Measurements from ENCODE around the gene DDX24.
"Not testable (repeated sequence)": the region's sequence is repeated elsewhere in the genome, so short reads cannot be mapped to it uniquely, and the experiment has no call there.

The DDX24 gene

GRCh38 chr14:94081386-94081820 lies 401 bp upstream of the DDX24 start:
- in situ Hi-C loops (cut with MboI; ENCODE audit: low sequenced_read_pairs) = no loop called here

GRCh38 chr14:94079891-94080620 lies 946 bp downstream of the DDX24 start:
- in situ Hi-C loops (cut with MboI; ENCODE audit: low sequenced_read_pairs) = no loop called here

DNA sequence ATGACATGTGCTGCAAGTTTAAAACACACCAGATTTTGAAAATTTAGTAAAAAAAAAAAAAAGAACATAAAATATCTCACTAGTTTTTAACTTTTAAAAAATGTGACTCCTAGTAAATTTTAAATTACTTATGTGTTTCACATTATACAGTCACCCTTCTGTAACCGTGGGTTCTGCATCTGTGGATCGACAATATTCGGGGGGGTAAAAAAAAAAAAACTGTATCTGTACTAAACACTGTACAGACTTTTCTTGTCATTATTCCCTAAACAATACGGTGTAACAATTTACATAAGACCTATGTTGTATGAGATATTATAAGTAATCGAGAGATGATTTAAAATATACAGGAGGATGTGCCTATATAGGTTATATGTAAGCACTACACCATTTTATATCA lies 3.2 kb downstream of the DDX24 start:
- in situ Hi-C loops (cut with MboI; ENCODE audit: low sequenced_read_pairs) = no loop called here

- in situ Hi-C loops (cut with MboI; ENCODE audit: low sequenced_read_pairs) = no loop called here
Observed at GRCh38 chr14:94077111-94077821, 3.7 kb downstream of the DDX24 start.

DNA sequence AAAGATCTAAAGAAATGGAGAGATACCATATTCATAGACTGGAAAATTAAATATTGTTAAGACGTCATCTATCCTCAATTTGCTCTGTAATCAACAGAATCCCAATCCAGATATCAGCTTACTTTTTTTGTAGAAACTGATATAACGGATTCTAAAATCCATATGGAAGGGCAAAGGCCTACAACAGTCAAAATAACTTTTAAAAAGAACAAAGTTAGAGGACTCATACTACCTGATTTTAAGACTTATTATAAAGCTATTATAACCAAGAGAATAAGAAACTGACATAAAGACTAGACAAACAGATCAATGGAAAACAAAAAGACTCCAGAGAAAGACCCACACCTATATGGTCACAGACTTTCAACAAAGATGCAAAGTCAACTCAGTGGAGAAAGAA lies 6.0 kb downstream of the DDX24 start:
- in situ Hi-C loops (cut with MboI; ENCODE audit: low sequenced_read_pairs) = no loop called here

GRCh38 chr14:94074534-94074933 lies 6.5 kb downstream of the DDX24 start:
- in situ Hi-C loops (cut with MboI; ENCODE audit: low sequenced_read_pairs) = no loop called here

GRCh38 chr14:94072076-94072475 lies 8.9 kb downstream of the DDX24 start:
- in situ Hi-C loops (cut with MboI; ENCODE audit: low sequenced_read_pairs) = not testable (repeated sequence)

DNA sequence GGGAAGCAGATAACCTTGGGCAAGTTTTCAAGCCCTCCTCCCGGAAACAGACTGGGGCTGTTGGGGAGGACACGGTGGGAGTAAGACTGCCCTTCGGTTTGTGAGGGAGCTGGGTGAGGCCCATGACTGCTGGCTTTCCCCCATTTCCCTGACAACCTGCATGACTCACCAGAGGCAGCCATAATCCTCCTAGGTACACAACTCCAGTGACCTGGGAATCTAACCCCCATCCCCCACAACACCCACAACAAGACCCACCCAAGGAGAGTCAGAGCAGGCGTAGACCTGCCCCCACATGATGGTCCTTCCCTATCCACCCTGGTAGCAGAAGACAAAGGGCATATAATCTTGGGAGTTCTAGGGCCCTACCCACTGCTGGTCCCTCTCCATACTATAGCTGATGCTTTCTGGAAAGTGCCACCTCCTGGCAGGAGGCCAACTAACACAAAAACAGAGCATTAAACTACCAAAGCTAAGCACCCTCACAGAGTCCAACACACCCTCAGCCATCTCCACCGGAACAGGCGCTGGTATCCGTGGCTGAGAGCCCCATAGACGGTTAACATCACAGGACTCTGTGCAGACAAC lies 14.8 kb downstream of the DDX24 start:
- in situ Hi-C loops (cut with MboI; ENCODE audit: low sequenced_read_pairs) = no loop called here

DNA sequence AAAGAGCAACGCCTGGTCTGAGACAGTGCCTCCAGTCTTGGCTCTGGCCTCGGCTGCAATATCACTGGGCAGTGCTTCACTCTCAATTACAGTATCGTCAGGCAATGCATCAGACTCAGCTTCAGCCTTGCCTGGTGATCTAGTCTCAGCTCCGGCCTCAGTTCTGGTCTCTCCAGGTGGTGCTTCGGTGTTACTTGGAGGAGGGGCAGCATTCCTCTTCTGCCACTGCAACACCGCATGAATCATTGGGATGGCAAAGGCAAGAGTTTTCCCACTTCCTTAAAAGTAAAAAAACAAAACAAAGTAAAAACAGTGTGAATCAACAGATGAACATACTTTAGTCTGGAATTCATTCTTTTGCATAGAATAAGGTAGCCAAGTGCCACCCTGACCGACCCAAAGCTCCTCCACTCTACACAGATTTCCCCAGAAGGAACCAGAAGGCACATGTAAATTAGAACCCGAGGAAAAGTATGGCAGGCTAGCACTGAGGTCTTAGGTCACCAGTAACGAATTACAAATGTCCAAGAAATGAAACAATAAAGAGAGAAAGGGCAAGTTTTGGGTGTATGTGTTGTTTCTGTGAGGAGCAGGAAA lies 18.6 kb downstream of the DDX24 start:
- in situ Hi-C loops (cut with MboI; ENCODE audit: low sequenced_read_pairs) = no loop called here

DNA sequence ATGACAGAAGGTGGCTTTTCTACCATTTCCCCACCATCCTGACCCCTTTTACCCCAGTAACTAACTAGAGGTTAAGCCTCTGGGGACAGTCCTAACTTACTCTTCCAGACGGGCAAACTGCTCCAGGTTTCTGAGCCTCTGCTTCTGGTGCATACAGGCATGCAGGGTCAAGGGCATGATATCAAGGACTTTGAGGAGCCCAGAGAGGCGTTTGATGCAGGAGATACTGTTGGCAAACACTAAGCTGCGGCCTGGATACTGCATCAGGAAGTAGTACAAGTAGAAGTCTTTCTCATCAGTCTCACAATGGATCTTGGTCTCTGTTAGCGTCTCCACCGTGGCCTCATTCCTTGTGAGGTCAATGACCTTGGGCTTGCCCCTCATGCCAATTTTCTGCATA lies 21.0 kb downstream of the DDX24 start:
- in situ Hi-C loops (cut with MboI; ENCODE audit: low sequenced_read_pairs) = no loop called here

DNA sequence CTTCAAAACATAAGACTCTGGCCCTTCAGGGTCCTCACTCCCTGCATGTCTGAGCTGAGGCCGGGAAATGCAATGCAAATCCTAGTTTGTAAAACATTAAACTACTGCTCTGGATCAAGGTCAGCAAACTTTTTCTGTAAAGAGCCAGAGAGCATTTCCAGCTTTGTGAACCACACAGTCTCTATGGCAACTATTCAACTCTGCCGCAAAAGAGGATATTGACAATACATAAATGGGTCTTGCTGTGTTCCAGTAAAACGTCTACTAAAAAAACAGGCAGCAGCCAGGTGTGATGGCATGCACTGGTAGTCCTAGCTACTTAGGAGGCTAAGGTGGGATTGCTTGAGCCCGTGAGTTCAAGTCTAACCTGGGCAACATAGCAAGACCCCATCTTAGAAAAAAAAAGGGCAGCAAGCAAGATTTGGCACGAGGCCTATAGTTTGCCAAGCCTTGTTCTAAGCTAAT lies 22.3 kb downstream of the DDX24 start:
- in situ Hi-C loops (cut with MboI; ENCODE audit: low sequenced_read_pairs) = no loop called here

GRCh38 chr14:94058128-94058673 lies 22.8 kb downstream of the DDX24 start:
- in situ Hi-C loops (cut with MboI; ENCODE audit: low sequenced_read_pairs) = no loop called here

GRCh38 chr14:94056579-94057308 lies 24.3 kb downstream of the DDX24 start:
- in situ Hi-C loops (cut with MboI; ENCODE audit: low sequenced_read_pairs) = no loop called here

- in situ Hi-C loops (cut with MboI; ENCODE audit: low sequenced_read_pairs) = no loop called here
Observed at GRCh38 chr14:94054936-94055335, 26.1 kb downstream of the DDX24 start.

DNA sequence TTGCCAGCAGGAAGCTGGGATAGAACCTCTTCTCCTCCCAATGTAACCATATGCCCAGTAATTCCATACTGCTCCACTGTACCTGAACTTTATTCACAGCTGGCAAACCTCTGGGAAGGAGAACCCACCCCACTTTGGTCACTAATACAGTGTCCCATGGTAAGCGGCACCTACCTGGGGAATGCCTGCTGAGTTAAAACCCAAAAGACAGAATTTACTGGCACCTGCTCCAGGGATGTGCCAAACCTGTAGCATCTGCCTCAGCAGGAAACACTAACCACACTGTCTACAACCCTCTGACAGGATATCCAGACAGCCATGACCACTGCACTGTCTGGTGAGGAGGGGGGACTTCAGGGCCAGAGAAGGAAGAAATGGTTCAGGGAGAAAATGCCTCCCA lies 26.6 kb downstream of the DDX24 start:
- in situ Hi-C loops (cut with MboI; ENCODE audit: low sequenced_read_pairs) = no loop called here

DNA sequence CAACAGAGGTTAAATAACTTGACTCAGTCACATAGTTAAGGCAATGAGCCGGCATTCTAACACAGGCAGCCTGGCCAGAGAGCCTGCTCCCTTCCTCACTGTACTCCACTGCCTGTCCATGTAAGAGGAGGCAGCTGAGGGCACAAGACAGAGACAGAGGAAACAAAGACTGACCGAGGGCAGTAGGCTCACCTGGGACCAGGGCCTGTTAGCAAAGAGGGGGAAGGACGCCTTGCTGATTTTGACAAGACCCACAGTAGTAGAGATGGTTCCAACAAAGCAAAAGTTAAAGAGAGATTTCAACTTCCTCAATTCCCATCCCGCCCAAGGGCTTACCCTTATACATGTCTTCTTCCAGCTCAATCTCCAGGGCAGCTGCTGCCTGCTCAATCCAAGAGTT lies 28.3 kb downstream of the DDX24 start:
- in situ Hi-C loops (cut with MboI; ENCODE audit: low sequenced_read_pairs) = no loop called here

DNA sequence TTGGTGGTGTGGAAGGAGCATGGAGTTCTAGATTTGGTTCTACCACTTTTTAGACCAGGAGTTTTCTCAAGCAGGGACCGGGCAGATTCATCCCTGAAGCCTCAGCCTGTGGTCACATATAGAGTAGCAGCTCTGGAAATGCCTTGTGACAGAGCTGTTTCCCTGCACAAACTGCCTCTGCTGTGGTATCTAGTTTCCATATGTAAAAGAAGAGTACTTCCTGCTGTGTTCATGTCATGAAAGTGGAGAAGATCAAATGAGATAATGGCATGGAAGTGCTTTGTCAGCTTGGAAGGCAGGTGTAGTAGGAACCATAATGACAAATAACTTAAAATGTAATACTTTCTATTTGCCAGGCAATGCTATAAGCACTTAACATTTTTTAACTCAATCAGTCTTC lies 28.8 kb downstream of the DDX24 start:
- in situ Hi-C loops (cut with MboI; ENCODE audit: low sequenced_read_pairs) = no loop called here

GRCh38 chr14:94051779-94052178 lies 29.2 kb downstream of the DDX24 start:
- in situ Hi-C loops (cut with MboI; ENCODE audit: low sequenced_read_pairs) = no loop called here

DNA sequence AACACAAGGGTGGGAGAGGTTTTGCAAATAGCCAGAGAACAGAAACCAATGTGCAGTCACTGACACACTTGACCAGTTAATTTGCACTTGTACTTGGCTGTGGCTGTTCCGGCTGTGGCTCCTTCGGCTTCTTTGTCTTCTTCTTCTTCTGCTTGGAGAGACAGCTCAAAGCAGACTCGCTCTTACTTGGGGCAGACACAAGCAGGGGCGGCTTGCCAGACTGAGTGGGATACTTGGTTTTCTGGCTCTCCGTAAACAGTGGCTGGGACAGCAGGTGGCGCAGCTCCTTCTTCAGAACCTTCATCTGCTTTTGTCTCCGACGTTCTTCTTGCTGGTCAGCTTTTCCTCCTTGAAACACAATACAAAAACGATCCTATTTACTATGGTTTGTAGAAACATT lies 29.9 kb downstream of the DDX24 start:
- in situ Hi-C loops (cut with MboI; ENCODE audit: low sequenced_read_pairs) = no loop called here

GRCh38 chr14:94050231-94050880 lies 30.6 kb downstream of the DDX24 start:
- in situ Hi-C loops (cut with MboI; ENCODE audit: low sequenced_read_pairs) = no loop called here

Measured in HL-60/S4 treated with retinoic acid at 250 ng/mL for 4 days and 3 days (cell line).